H1 (cell line): ENCODE measurements around the gene DAB2IP. TPM values are rescaled to one million over a fixed set of nuclear protein-coding genes. Genes with fewer than 3 reads are reported as not detected.

Experiments used
- CTCF ChIA-PET: fragments of 300-600 bp; sonication (Branson Sonifier 250); formaldehyde crosslinking; loops from one replicate; lab custom pipeline; 2021; ENCODE audit not compliant: partially characterized antibody; lab: Charles Lee
- POLR2A ChIA-PET: fragments of 300-600 bp; sonication (Branson Sonifier 250); formaldehyde crosslinking; loops from one replicate; lab custom pipeline; 2021; ENCODE audit warnings: inconsistent platforms; ENCODE audit not compliant: partially characterized antibody; lab: Charles Lee
- DNase-seq, 2 experiments: peaks; one replicate each; pipeline versions ENCODE4 v3.0.0 to v3.0.0-alpha.2; 2010 to 2022; ENCODE audit warnings: low spot score in 2 of 2, low read depth in 1 of 2, mixed read lengths in 1 of 2
- FAIRE-seq: peaks from 2 replicates; lab custom pipeline; 2011; peaks lifted over from hg19 to GRCh38; lab: Jason Lieb, UNC
- H2AFZ ChIP-seq: 2 replicates; pipeline ENCODE4 v1.8.1; 2012; ENCODE audit warnings: low read length, inconsistent platforms
- H2AK5ac ChIP-seq: 2 replicates; pipeline ENCODE4 v1.6.1; 2013; ENCODE audit warnings: low read depth, low read length
- H2BK120ac ChIP-seq: replicated peaks from 2 replicates; pipeline ENCODE3; 2013; ENCODE audit warnings: low read depth, low read length, inconsistent platforms
- H2BK12ac ChIP-seq: 2 replicates; pipeline ENCODE4 v1.6.1; 2013; ENCODE audit warnings: low read depth, low read length
- H2BK15ac ChIP-seq: 2 replicates; pipeline ENCODE4 v1.6.1; 2013; ENCODE audit warnings: low read length
- H2BK20ac ChIP-seq: 2 replicates; pipeline ENCODE4 v1.6.1; 2013; ENCODE audit warnings: low read length
- H2BK5ac ChIP-seq: 2 replicates; pipeline ENCODE4 v1.6.1; 2013; ENCODE audit warnings: low read depth, low read length
- H3K14ac ChIP-seq: 2 replicates; pipeline ENCODE4 v1.6.1; 2013; ENCODE audit warnings: inconsistent platforms; ENCODE audit not compliant: insufficient read length
- H3K18ac ChIP-seq: 2 replicates; pipeline ENCODE4 v1.6.1; 2013; ENCODE audit warnings: low read length; ENCODE audit errors: extremely low read depth
- H3K23ac ChIP-seq: 2 replicates; pipeline ENCODE4 v1.6.1; 2013; ENCODE audit warnings: inconsistent platforms; ENCODE audit not compliant: insufficient read length
- H3K23me2 ChIP-seq: 2 replicates; pipeline ENCODE4 v1.6.1; 2013; ENCODE audit warnings: low read depth, low read length
- H3K27ac ChIP-seq: 2 replicates; pipeline ENCODE4 v1.6.1; 2011; ENCODE audit warnings: low read depth, low read length, inconsistent platforms
- H3K27me3 ChIP-seq, 4 experiments: replicated peaks in 1 of 4; 1 replicate in 1 of 4; 2 replicates in 3 of 4; pipeline versions ENCODE4 v1.6.1 to v1.8.1; 2011 to 2013; ENCODE audit warnings: low read length in 3 of 4, mild to moderate bottlenecking in 3 of 4, inconsistent platforms in 2 of 4, mixed read lengths in 2 of 4, moderate library complexity in 1 of 4; ENCODE audit not compliant: control insufficient read depth in 3 of 4, insufficient read depth in 3 of 4; ENCODE audit errors: extremely low read depth in 1 of 4
- H3K36me3 ChIP-seq, 4 experiments: 2 replicates each; pipeline versions ENCODE4 v1.6.1 to v1.8.1; 2011 to 2013; ENCODE audit warnings: mild to moderate bottlenecking in 4 of 4, low read length in 3 of 4, moderate library complexity in 2 of 4, control low read depth in 1 of 4, inconsistent platforms in 1 of 4; ENCODE audit not compliant: insufficient read depth in 4 of 4, control insufficient read depth in 2 of 4
- H3K4ac ChIP-seq: replicated peaks from 2 replicates; pipeline ENCODE3; 2013; ENCODE audit warnings: low read length, low read depth, mixed read lengths, inconsistent platforms; ENCODE audit not compliant: insufficient read length
- H3K4me1 ChIP-seq, 4 experiments: replicated peaks in 1 of 4; 1 replicate in 1 of 4; 2 replicates in 3 of 4; pipeline versions ENCODE4 v1.6.1 to v1.8.1; 2011 to 2013; ENCODE audit warnings: low read length in 3 of 4, inconsistent platforms in 2 of 4, mixed read lengths in 1 of 4; ENCODE audit not compliant: insufficient read depth in 4 of 4, control insufficient read depth in 3 of 4
- H3K4me2 ChIP-seq, 2 experiments: 2 replicates each; pipeline versions ENCODE4 v1.6.1 to v1.8.1; 2011 to 2013; ENCODE audit warnings: low read depth in 2 of 2, low read length in 2 of 2, control low read depth in 1 of 2, inconsistent platforms in 1 of 2, mild to moderate bottlenecking in 1 of 2; ENCODE audit not compliant: insufficient read depth in 1 of 2
- H3K4me3 ChIP-seq, 4 experiments: fragments of 200-600, 300-600 bp in 1 of 4; sonication (generic), shearing (Covaris generic), sonication (Bioruptor Twin) in 1 of 4; 2 replicates each; pipeline versions ENCODE4 v1.5.1 to v1.8.1; 2011 to 2016; ENCODE audit warnings: low read length in 4 of 4, low read depth in 3 of 4, control low read depth in 2 of 4, inconsistent platforms in 2 of 4, mild to moderate bottlenecking in 2 of 4, mixed read lengths in 1 of 4, moderate library complexity in 1 of 4; ENCODE audit not compliant: insufficient read depth in 2 of 4; ENCODE audit errors: extremely low read depth in 1 of 4
- H3K56ac ChIP-seq: replicated peaks from 2 replicates; pipeline ENCODE3; 2013; ENCODE audit warnings: low read depth, mild to moderate bottlenecking, mixed read lengths, low read length, inconsistent platforms; ENCODE audit not compliant: insufficient read length
- H3K79me1 ChIP-seq: 2 replicates; pipeline ENCODE4 v1.6.1; 2013; ENCODE audit warnings: low read depth, low read length, control low read depth
- H3K79me2 ChIP-seq, 2 experiments: 2 replicates each; pipeline versions ENCODE4 v1.6.1 to v1.8.1; 2012 to 2013; ENCODE audit warnings: low read length in 2 of 2, mild to moderate bottlenecking in 2 of 2, inconsistent platforms in 1 of 2; ENCODE audit not compliant: insufficient read depth in 2 of 2, control insufficient read depth in 1 of 2
- H3K9ac ChIP-seq, 4 experiments: replicated peaks in 1 of 4; 1 replicate in 1 of 4; 2 replicates in 3 of 4; pipeline versions ENCODE4 v1.6.1 to v1.8.1; 2011 to 2013; ENCODE audit warnings: low read depth in 3 of 4, low read length in 3 of 4, control low read depth in 2 of 4, mild to moderate bottlenecking in 2 of 4, moderate library complexity in 2 of 4, inconsistent platforms in 1 of 4; ENCODE audit errors: extremely low read depth in 1 of 4
- H3K9me3 ChIP-seq, 2 experiments: 2 replicates each; pipeline versions ENCODE4 v1.6.1 to v1.8.1; 2012 to 2013; ENCODE audit warnings: mild to moderate bottlenecking in 2 of 2, moderate library complexity in 2 of 2, control low read depth in 1 of 2, inconsistent platforms in 1 of 2, low read depth in 1 of 2, low read length in 1 of 2, mixed read lengths in 1 of 2; ENCODE audit not compliant: insufficient read depth in 2 of 2
- H4K20me1 ChIP-seq, 2 experiments: replicated peaks in 1 of 2; 2 replicates each; pipeline versions ENCODE3 to v1.8.1; 2011 to 2013; ENCODE audit warnings: inconsistent platforms in 2 of 2, low read length in 2 of 2, mild to moderate bottlenecking in 1 of 2; ENCODE audit not compliant: insufficient read depth in 2 of 2, control insufficient read depth in 1 of 2
- H4K5ac ChIP-seq: 2 replicates; pipeline ENCODE4 v1.6.1; 2013; ENCODE audit warnings: low read length, low read depth, mixed read lengths, inconsistent platforms; ENCODE audit not compliant: insufficient read length
- H4K8ac ChIP-seq: 2 replicates; pipeline ENCODE4 v1.8.0; 2013; ENCODE audit warnings: mild to moderate bottlenecking, moderate library complexity, low read length, inconsistent platforms; ENCODE audit not compliant: insufficient read depth; ENCODE audit errors: extremely low read depth
- H4K91ac ChIP-seq: replicated peaks from 2 replicates; pipeline ENCODE3; 2013; ENCODE audit warnings: low read length, mixed read lengths, inconsistent platforms; ENCODE audit not compliant: insufficient read length
- BCL11A ChIP-seq, 2 experiments: IDR thresholded peaks; one replicate each; pipeline ENCODE4 v1.6.1; 2011; ENCODE audit warnings: low read depth in 2 of 2, low read length in 2 of 2, mild to moderate bottlenecking in 2 of 2
- CHD1 ChIP-seq: IDR thresholded peaks from 2 replicates; pipeline ENCODE4 v1.6.1; 2012; ENCODE audit warnings: low read depth, low read length, improper control_type of control experiment
- CHD2 ChIP-seq: IDR thresholded peaks from 2 replicates; pipeline ENCODE4 v1.6.1; 2012; ENCODE audit warnings: low read length, improper control_type of control experiment
- E2F6 ChIP-seq: IDR thresholded peaks from 2 replicates; pipeline ENCODE4 v1.6.1; 2012; ENCODE audit warnings: inconsistent platforms
- EGR1 ChIP-seq: IDR thresholded peaks from 2 replicates; pipeline ENCODE4 v1.6.1; 2011; ENCODE audit warnings: low read depth, low read length, borderline replicate concordance
- EP300 ChIP-seq, 2 experiments: IDR thresholded peaks; 1 replicate in 1 of 2; 2 replicates in 1 of 2; pipeline ENCODE4 v1.6.1; 2011 to 2012; ENCODE audit warnings: low read depth in 2 of 2, low read length in 2 of 2, mild to moderate bottlenecking in 2 of 2, borderline replicate concordance in 1 of 2, inconsistent platforms in 1 of 2, moderate library complexity in 1 of 2
- HDAC2 ChIP-seq, 2 experiments: fragments of 300-600 bp in 1 of 2; sonication (generic) in 1 of 2; IDR thresholded peaks; 2 replicates each; pipeline ENCODE4 v1.6.1; 2011 to 2012; ENCODE audit warnings: low read depth in 2 of 2, low read length in 2 of 2, mild to moderate bottlenecking in 2 of 2, moderate library complexity in 2 of 2, borderline replicate concordance in 1 of 2, inconsistent platforms in 1 of 2
- MAX ChIP-seq: IDR thresholded peaks from 2 replicates; pipeline ENCODE4 v1.6.1; 2012; ENCODE audit warnings: inconsistent platforms
- PHF8 ChIP-seq: fragments of 200-600 bp; sonication (generic); conservative IDR thresholded peaks from 2 replicates; pipeline ENCODE4 v1.7.1; 2012; ENCODE audit warnings: low read depth, mild to moderate bottlenecking, inconsistent platforms, low read length, moderate library complexity
- POU5F1 ChIP-seq: IDR thresholded peaks from 2 replicates; pipeline ENCODE4 v1.6.1; 2011; ENCODE audit warnings: low read depth, mild to moderate bottlenecking, low read length, moderate library complexity
- RBBP5 ChIP-seq: IDR thresholded peaks from 2 replicates; pipeline ENCODE4 v1.7.1; 2012; ENCODE audit warnings: low read depth, mild to moderate bottlenecking, inconsistent platforms, low read length, moderate library complexity, borderline replicate concordance
- TBP ChIP-seq: IDR thresholded peaks from 2 replicates; pipeline ENCODE4 v1.6.1; 2011; ENCODE audit warnings: low read depth, low read length, improper control_type of control experiment
- TCF12 ChIP-seq: IDR thresholded peaks from 2 replicates; pipeline ENCODE4 v1.6.1; 2011; ENCODE audit warnings: low read depth, mild to moderate bottlenecking, low read length
- YY1 ChIP-seq: IDR thresholded peaks from 2 replicates; pipeline ENCODE4 v1.6.1; 2011; ENCODE audit warnings: low read depth, mild to moderate bottlenecking, low read length
- WGBS, 2 experiments: shearing (Covaris generic) in 1 of 2; methylation state at CpG; one replicate each; pipeline versions ENCODE4 v1.1.6 to v1.1.7; 2013 to 2015; ENCODE audit warnings: low lambda C conversion rate in 2 of 2, mixed read lengths in 2 of 2, inconsistent platforms in 1 of 2, low coverage in 1 of 2, missing lambda C conversion rate in 1 of 2; ENCODE audit not compliant: insufficient replicate concordance in 2 of 2, insufficient coverage in 1 of 2, insufficient read length in 1 of 2; ENCODE audit errors: extremely low coverage in 1 of 2, missing lambda C conversion rate in 1 of 2; 5-methylcytosine and 5-hydroxymethylcytosine counted together
- polyA plus RNA-seq, 7 experiments: library from polyadenylated mRNA; depleted of rRNA in 3 of 7; stranded (reverse) in 5 of 7; unstranded in 2 of 7; fragments of >200 nt in 5 of 7; fragments of 200-250 nt in 2 of 7; gene quantifications; 1 replicate in 5 of 7; 2 replicates in 1 of 7; 4 replicates in 1 of 7; pipeline versions ENCODE4 v1.2.1 to v1.2.3, GENCODE V29; 2011 to 2013; ENCODE audit warnings: missing spikeins in 2 of 7, mixed read lengths in 2 of 7
- total RNA-seq: library from RNA; stranded (reverse); fragmentation: NEBNext Ultra II Directional; extraction: Animal tissue kit (Norgen Biotek cat#: 25700); gene quantifications from 2 replicates; pipeline ENCODE4 v1.2.1, GENCODE V29; 2021

DAB2IP gene
- total and polyA plus RNA-seq, 2 of the 8 experiments (the other 6 are each of a cell fraction or from before 2014, with no cell fraction given): 19.7 to 39.5 TPM

GRCh38 chr9:121797081-121797480 is 145.6 kb downstream of the DAB2IP start:
- Histone ChIP-seq H4K20me1 (no peaks in the 10 kb centered on the region), H3K4me1 (peaks cover 0 to 5% (median 1%) of the 10 kb centered on the region in 4 experiments; a peak in 1 of 7 replicates), H2AK5ac (no peak overlapping the region), H3K23me2 (no peaks in the 10 kb centered on the region), H3K4ac (no peak overlapping the region), H2BK20ac (peak overlapping the region; percentile 6; the same call in 1 of the 2 replicates), H2BK15ac (no peak overlapping the region), H4K8ac (no peak overlapping the region), H3K79me1 (no peaks in the 10 kb centered on the region), H3K27ac (no peak overlapping the region), H2BK5ac (peak overlapping the region; percentile 8; the same call in 1 of the 2 replicates), H3K79me2 (no peaks in the 10 kb centered on the region), H3K9ac (no peak overlapping the region), H4K91ac (no peak overlapping the region), H3K56ac (no peak overlapping the region), H3K9me3 (no peaks in the 10 kb centered on the region), H3K36me3 (no peaks in the 10 kb centered on the region), H3K14ac (no peak overlapping the region), H2BK12ac (0 out of 2 replicates have a peak overlapping the region, but pooled peaks have one; percentile 5), H3K27me3 (no peaks in the 10 kb centered on the region), H3K4me3 (no peak overlapping the region), H2AFZ (no peak overlapping the region), H2BK120ac (no peak overlapping the region), H4K5ac (no peak overlapping the region), H3K18ac (peak overlapping the region; percentile 2; the same call in 1 of the 2 replicates), H3K4me2 (no peak overlapping the region), H3K23ac (no peak overlapping the region)
- 58 to 100% methylated on average over 1 to 2 of the region's 2 CpGs for WGBS, 2 experiments
- FAIRE-seq: no peak
- POLR2A ChIA-PET: no interaction called here
- no peak for DNase-seq
- CTCF ChIA-PET: no interaction called here
- TF ChIP-seq EP300 (IDR thresholded peaks at IDR 0.05; ENCODE audit: borderline replicate concordance in 1 of 2, low read depth in 2 of 2, low read length in 2 of 2) (no peak), TCF12 (no peak), BCL11A (IDR thresholded peaks at IDR 0.05; ENCODE audit: low read depth in 2 of 2, low read length in 2 of 2) (no peak), HDAC2 (IDR thresholded peaks at IDR 0.05; ENCODE audit: borderline replicate concordance in 1 of 2, low read depth in 2 of 2, low read length in 2 of 2) (no peak), CHD2 (no peak), EGR1 (no peak), PHF8 (no peak), MAX (no peak), CHD1 (no peak), E2F6 (no peak), RBBP5 (no peak), TBP (no peak), YY1 (no peak), POU5F1 (no peak)
